HepG2 (cell line): ENCODE results near the gene HAGHL. TPM values are rescaled to one million over a fixed set of nuclear protein-coding genes. Genes with fewer than 3 reads are reported as not detected.

Experiments
- CSRNP1 ChIP-seq: sonication (generic); formaldehyde crosslinking; IDR thresholded peaks from 2 replicates; pipeline ENCODE4 v1.8.1; 2023; ENCODE audit warnings: mild to moderate bottlenecking, missing genetic modification reagents
- HDAC1 ChIP-seq: sonication (generic); formaldehyde crosslinking; IDR thresholded peaks from 2 replicates; pipeline ENCODE4 v1.5.1; 2020; ENCODE audit warnings: mild to moderate bottlenecking, missing genetic modification reagents
- HDAC6 ChIP-seq: fragments of 200-600 bp; sonication (generic); IDR thresholded peaks from 2 replicates; pipeline ENCODE4 v1.7.0; 2017; ENCODE audit warnings: mild to moderate bottlenecking, antibody characterized with exemption, low read length, low read depth
- HNF4A ChIP-seq: sonication (generic); formaldehyde crosslinking; IDR thresholded peaks from 2 replicates; pipeline ENCODE4 v1.4.0; 2020; ENCODE audit warnings: missing genetic modification reagents
- HOMEZ ChIP-seq: IDR thresholded peaks from 2 replicates; pipeline ENCODE4 v1.6.1; 2016; ENCODE audit warnings: low read depth
- KAT8 ChIP-seq: IDR thresholded peaks from 2 replicates; pipeline ENCODE4 v1.6.1; 2016; ENCODE audit warnings: missing genetic modification reagents, missing compliant biosample characterization
- KLF12 ChIP-seq: sonication (generic); formaldehyde crosslinking; IDR thresholded peaks from 2 replicates; pipeline ENCODE4 v1.4.0; 2020; ENCODE audit warnings: missing genetic modification reagents, borderline replicate concordance
- MEIS2 ChIP-seq: sonication (generic); formaldehyde crosslinking; IDR thresholded peaks from 2 replicates; pipeline ENCODE4 v1.9.0; 2021; ENCODE audit warnings: mild to moderate bottlenecking, missing genetic modification reagents
- MLX ChIP-seq: IDR thresholded peaks from 2 replicates; pipeline ENCODE4 v1.6.1; 2016
- MTA3 ChIP-seq: sonication (generic); formaldehyde crosslinking; IDR thresholded peaks from 2 replicates; pipeline ENCODE4 v1.4.0; 2020; ENCODE audit warnings: missing genetic modification reagents
- NCOA5 ChIP-seq: sonication (generic); formaldehyde crosslinking; IDR thresholded peaks from 2 replicates; pipeline ENCODE4 v1.4.0; 2020; ENCODE audit warnings: missing genetic modification reagents
- NR2C2 ChIP-seq: sonication (generic); formaldehyde crosslinking; IDR thresholded peaks from 2 replicates; pipeline ENCODE4 v1.4.0; 2020; ENCODE audit warnings: missing genetic modification reagents, mild to moderate bottlenecking, moderate library complexity, borderline replicate concordance
- NR2F6 ChIP-seq, 2 experiments: IDR thresholded peaks; 2 replicates each; pipeline ENCODE4 v1.6.1; 2016; ENCODE audit warnings: antibody characterized with exemption in 1 of 2, mild to moderate bottlenecking in 1 of 2
- PREB ChIP-seq: sonication (generic); formaldehyde crosslinking; IDR thresholded peaks from 2 replicates; pipeline ENCODE4 v1.4.0; 2020; ENCODE audit warnings: missing genetic modification reagents
- REPIN1 ChIP-seq: sonication (generic); formaldehyde crosslinking; IDR thresholded peaks from 2 replicates; pipeline ENCODE4 v1.8.0; 2022; ENCODE audit warnings: missing genetic modification reagents, low read depth, mild to moderate bottlenecking, borderline replicate concordance
- THAP8 ChIP-seq: sonication (generic); formaldehyde crosslinking; IDR thresholded peaks from 2 replicates; pipeline ENCODE4 v1.5.1; 2020; ENCODE audit warnings: missing genetic modification reagents, mild to moderate bottlenecking, borderline replicate concordance
- ZNF101 ChIP-seq: sonication (generic); formaldehyde crosslinking; IDR thresholded peaks from 2 replicates; pipeline ENCODE4 v1.4.0; 2020; ENCODE audit warnings: mild to moderate bottlenecking, low read depth, missing genetic modification reagents, borderline replicate concordance
- ZNF3 ChIP-seq: IDR thresholded peaks from 2 replicates; pipeline ENCODE4 v1.7.0; 2017; ENCODE audit warnings: inconsistent platforms
- ZNF317 ChIP-seq: sonication (generic); formaldehyde crosslinking; IDR thresholded peaks from 2 replicates; pipeline ENCODE4 v1.5.0; 2020; ENCODE audit warnings: mild to moderate bottlenecking, missing genetic modification reagents
- ZNF34 ChIP-seq: sonication (generic); formaldehyde crosslinking; IDR thresholded peaks from 2 replicates; pipeline ENCODE4 v1.4.0; 2020; ENCODE audit warnings: mild to moderate bottlenecking, missing genetic modification reagents, borderline replicate concordance
- ZNF501 ChIP-seq: sonication (generic); formaldehyde crosslinking; IDR thresholded peaks from 2 replicates; pipeline ENCODE4 v1.5.1; 2020; ENCODE audit warnings: mild to moderate bottlenecking, moderate library complexity, missing genetic modification reagents
- ZNF605 ChIP-seq: sonication (generic); formaldehyde crosslinking; IDR thresholded peaks from 2 replicates; pipeline ENCODE4 v1.8.0; 2022; ENCODE audit warnings: mild to moderate bottlenecking, missing genetic modification reagents
- ZSCAN31 ChIP-seq: sonication (generic); formaldehyde crosslinking; IDR thresholded peaks from 2 replicates; pipeline ENCODE4 v1.5.0; 2020; ENCODE audit warnings: low read depth, mild to moderate bottlenecking, missing genetic modification reagents
- polyA plus RNA-seq, 8 experiments: library from polyadenylated mRNA; depleted of rRNA in 3 of 8; stranded (reverse) in 7 of 8; unstranded in 1 of 8; fragments of >200 nt; fragmentation: Illumina TruSeq in 4 of 8; extraction: Trizol in 4 of 8; gene quantifications; 2 replicates each; pipeline versions ENCODE4 v1.2.1 to v1.2.3, GENCODE V29; 2011 to 2016; ENCODE audit warnings: low read depth in 4 of 8, missing spikeins in 1 of 8, mixed read lengths in 1 of 8; ENCODE audit not compliant: insufficient read depth in 1 of 8
- total RNA-seq, 5 experiments: library from RNA; depleted of rRNA; stranded (reverse); fragments of >200 nt; fragmentation: Illumina TruSeq; extraction: Trizol; gene quantifications; 2 replicates each; pipeline ENCODE4 v1.2.3, GENCODE V29; 2016; ENCODE audit warnings: low read depth in 1 of 5

HAGHL gene
- total and polyA plus RNA-seq, 2 of the 13 experiments (the other 11 are each of a cell fraction or from before 2014, with no cell fraction given) = 3.4 to 8.4 TPM

- TF ChIP-seq CSRNP1 (CRISPR knock-in tag) (no peak), HDAC6 (no peak), ZSCAN31 (CRISPR knock-in tag) (no peak), NCOA5 (CRISPR knock-in tag) (no peak), MLX (CRISPR knock-in tag) (peak; percentile 96), NR2F6 (IDR thresholded peaks at IDR 0.05) (peak; percentile 21; the same call in 1 of the 2 replicates), NR2F6 (CRISPR knock-in tag; IDR thresholded peaks at IDR 0.05) (peak; percentile 84), HNF4A (CRISPR knock-in tag) (peak; percentile 66), REPIN1 (no peak), HOMEZ (CRISPR knock-in tag) (no peak), ZNF317 (CRISPR knock-in tag) (no peak), ZNF101 (CRISPR knock-in tag) (no peak), THAP8 (CRISPR knock-in tag) (no peak), MTA3 (CRISPR knock-in tag) (no peak), ZNF34 (CRISPR knock-in tag) (no peak), ZNF501 (no peak), KAT8 (CRISPR knock-in tag) (no peak), ZNF605 (CRISPR knock-in tag) (no peak), MEIS2 (CRISPR knock-in tag) (peak; percentile 17; the same call in 1 of the 2 replicates), NR2C2 (CRISPR knock-in tag) (peak; percentile 55), HDAC1 (CRISPR knock-in tag) (peak; percentile 60), ZNF3 (CRISPR knock-in tag) (no peak), KLF12 (CRISPR knock-in tag) (no peak), PREB (CRISPR knock-in tag) (no peak)
These were observed 12.9 kb downstream of the HAGHL start (continued) for GRCh38 chr16:739560-740458.
